ENCODE measurements around the gene NBL1. TPM values are rescaled to one million over a fixed set of nuclear protein-coding genes. Genes with fewer than 3 reads are reported as not detected.

NBL1 gene
- total RNA-seq, 1 experiment from 2014 or later, result 7.9 TPM

GRCh38 chr1:19689856-19690255 is 45.7 kb downstream of the NBL1 start:
- Histone ChIP-seq H3K27ac (ENCODE audit: low read depth, low read length, poor library complexity, severe bottlenecking) (no peak overlapping the region), H3K4me3 (ENCODE audit: low read depth, low read length, poor library complexity, severe bottlenecking) (no peak overlapping the region), H3K4me1 (ENCODE audit: insufficient read depth, low read length, poor library complexity, severe bottlenecking) (no peaks in the 10 kb centered on the region), H3K9me3 (ENCODE audit: low read depth, low read length, poor library complexity, severe bottlenecking) (no peaks in the 10 kb centered on the region), H3K36me3 (ENCODE audit: insufficient read depth, low read length, poor library complexity, severe bottlenecking) (no peaks in the 10 kb centered on the region), H3K27me3 (replicated peaks; ENCODE audit: insufficient read depth, low read depth, low read length, poor library complexity) (no peaks in the 10 kb centered on the region)
- TF ChIP-seq EZH2 (IDR thresholded peaks at IDR 0.05; ENCODE audit: borderline replicate concordance, low read depth, low read length, poor library complexity, severe bottlenecking) (no peak), CTCF (conservative IDR thresholded peaks at IDR 0.05; ENCODE audit: low read depth, low read length) (no peak)
- no TSS peak for BruUV-seq (replicated peaks)
- no peak for DNase-seq (ENCODE audit: low spot score)
- intact Hi-C loops (cut with micrococcal nuclease; ENCODE audit: unreplicated experiment), result no loop called here
- CTCF ChIA-PET, result interaction anchor here (0.6 kb wide), 1 partner anchor 1220 kb away, joined by 7 read pairs; no protein-coding TSS in a partner anchor
- POLR2A ChIA-PET (ENCODE audit: low non-redundant PET), result no interaction called here

- H3K27me3 ChIP-seq (replicated peaks; ENCODE audit: insufficient read depth, low read depth, low read length, poor library complexity), result no peaks in the 10 kb centered on the region
- H3K4me3 ChIP-seq (ENCODE audit: low read depth, low read length, poor library complexity, severe bottlenecking), result no peak overlapping the region
- ChIA-PET POLR2A (ENCODE audit: low non-redundant PET) (no interaction called here), CTCF (no interaction called here)
- H3K9me3 ChIP-seq (ENCODE audit: low read depth, low read length, poor library complexity, severe bottlenecking), result no peaks in the 10 kb centered on the region
- TF ChIP-seq EZH2 (IDR thresholded peaks at IDR 0.05; ENCODE audit: borderline replicate concordance, low read depth, low read length, poor library complexity, severe bottlenecking) (no peak), CTCF (conservative IDR thresholded peaks at IDR 0.05; ENCODE audit: low read depth, low read length) (no peak)
- H3K27ac ChIP-seq (ENCODE audit: low read depth, low read length, poor library complexity, severe bottlenecking), result no peak overlapping the region
- no peak for DNase-seq (ENCODE audit: low spot score)
- no peaks in the 10 kb centered on the region for H3K4me1 ChIP-seq (ENCODE audit: insufficient read depth, low read length, poor library complexity, severe bottlenecking)
- BruUV-seq (replicated peaks), result no TSS peak
- no peaks in the 10 kb centered on the region for H3K36me3 ChIP-seq (ENCODE audit: insufficient read depth, low read length, poor library complexity, severe bottlenecking)
- intact Hi-C loops (cut with micrococcal nuclease; ENCODE audit: unreplicated experiment), result no loop called here
These were observed 46.2 kb downstream of the NBL1 start for GRCh38 chr1:19690342-19690741.

- H3K27me3 ChIP-seq (replicated peaks; ENCODE audit: insufficient read depth, low read depth, low read length, poor library complexity), result no peaks in the 10 kb centered on the region
- no peak for TF ChIP-seq CTCF (conservative IDR thresholded peaks at IDR 0.05; ENCODE audit: low read depth, low read length)
- no peak for TF ChIP-seq EZH2 (IDR thresholded peaks at IDR 0.05; ENCODE audit: borderline replicate concordance, low read depth, low read length, poor library complexity, severe bottlenecking)
- no TSS peak for BruUV-seq (replicated peaks)
- H3K27ac ChIP-seq (ENCODE audit: low read depth, low read length, poor library complexity, severe bottlenecking), result no peak overlapping the region
- H3K9me3 ChIP-seq (ENCODE audit: low read depth, low read length, poor library complexity, severe bottlenecking), result no peaks in the 10 kb centered on the region
- no peaks in the 10 kb centered on the region for H3K36me3 ChIP-seq (ENCODE audit: insufficient read depth, low read length, poor library complexity, severe bottlenecking)
- ChIA-PET CTCF (no interaction called here), POLR2A (ENCODE audit: low non-redundant PET) (no interaction called here)
- DNase-seq (ENCODE audit: low spot score), result no peak
- H3K4me3 ChIP-seq (ENCODE audit: low read depth, low read length, poor library complexity, severe bottlenecking), result no peak overlapping the region
- no peaks in the 10 kb centered on the region for H3K4me1 ChIP-seq (ENCODE audit: insufficient read depth, low read length, poor library complexity, severe bottlenecking)
- intact Hi-C loops (cut with micrococcal nuclease; ENCODE audit: unreplicated experiment), result no loop called here
These were observed 50.2 kb downstream of the NBL1 start for GRCh38 chr1:19694298-19694697.
